OCI-LY7 (cell line): Measurements from ENCODE around the gene EEF1B2. TPM values are rescaled to one million over a fixed set of nuclear protein-coding genes. Genes with fewer than 3 reads are reported as not detected.
A peak's percentile ranks its signal among the peaks of the same experiment; 100 is the strongest.
"Not testable (repeated sequence)": the region's sequence is repeated elsewhere in the genome, so short reads cannot be mapped to it uniquely, and the experiment has no call there.

Experiments used
- BruUV-seq: library from RNA; stranded (reverse); fragments of 400-500 nt; replicated peaks from 2 replicates; lab custom pipeline; 2021; lab: Mats Ljungman, UMichigan
- CTCF ChIA-PET: fragments of 300-600 bp; sonication (Branson Sonifier 250); formaldehyde crosslinking; loops from one replicate; lab custom pipeline; 2022; ENCODE audit warnings: antibody characterized with exemption; ENCODE audit not compliant: unreplicated experiment; lab: Charles Lee
- POLR2A ChIA-PET: fragments of 300-600 bp; sonication (Branson Sonifier 250); formaldehyde crosslinking; loops from one replicate; lab custom pipeline; 2022; ENCODE audit warnings: antibody characterized with exemption; lab: Charles Lee
- DNase-seq: peaks from one replicate; pipeline ENCODE4 v3.0.0-alpha.2; 2015; ENCODE audit warnings: low spot score
- H2AFZ ChIP-seq: fragments of 200-600 bp; sonication (generic), shearing (Covaris generic); 2 replicates; pipeline ENCODE4 v1.6.1; 2014; ENCODE audit warnings: mild to moderate bottlenecking, antibody characterized with exemption, low read length, moderate library complexity
- H3K27ac ChIP-seq: fragments of 200-600 bp; sonication (generic); 2 replicates; pipeline ENCODE4 v1.5.1; 2014; ENCODE audit warnings: mixed run types, low read depth, mild to moderate bottlenecking, moderate library complexity, low read length, inconsistent platforms; ENCODE audit not compliant: poor library complexity, severe bottlenecking
- H3K36me3 ChIP-seq: fragments of 200-600 bp; sonication (generic); 2 replicates; pipeline ENCODE4 v1.6.1; 2014; ENCODE audit warnings: mild to moderate bottlenecking, antibody characterized with exemption, low read length, moderate library complexity, mixed read lengths; ENCODE audit not compliant: insufficient read depth
- H3K4me1 ChIP-seq: fragments of 200-600 bp; sonication (generic); 2 replicates; pipeline ENCODE4 v1.5.1; 2014; ENCODE audit warnings: mild to moderate bottlenecking, low read length; ENCODE audit not compliant: insufficient read depth, poor library complexity, severe bottlenecking
- H3K4me2 ChIP-seq: fragments of 200-600 bp; sonication (generic); 2 replicates; pipeline ENCODE4 v1.6.1; 2014; ENCODE audit warnings: mild to moderate bottlenecking, low read length
- H3K4me3 ChIP-seq: fragments of 200-600 bp; sonication (generic); 2 replicates; pipeline ENCODE4 v1.5.1; 2014; ENCODE audit warnings: mild to moderate bottlenecking, low read depth, low read length; ENCODE audit not compliant: poor library complexity, severe bottlenecking
- H3K79me2 ChIP-seq: fragments of 200-600 bp; sonication (generic); 2 replicates; pipeline ENCODE4 v1.6.1; 2016; ENCODE audit warnings: low read depth, mild to moderate bottlenecking, low read length, moderate library complexity, mixed read lengths; ENCODE audit not compliant: insufficient read depth
- H3K9me2 ChIP-seq: fragments of 200-600 bp; sonication (generic); 2 replicates; pipeline ENCODE4 v1.6.1; 2016; ENCODE audit warnings: mild to moderate bottlenecking, low read length, mixed read lengths; ENCODE audit not compliant: insufficient read depth
- H3K9me3 ChIP-seq: fragments of 200-600 bp; sonication (generic); 2 replicates; pipeline ENCODE4 v1.6.1; 2014; ENCODE audit warnings: mild to moderate bottlenecking, mixed run types, low read length, mixed read lengths
- H4K20me1 ChIP-seq: fragments of 200-600 bp; sonication (generic); 2 replicates; pipeline ENCODE4 v1.6.1; 2014; ENCODE audit warnings: mild to moderate bottlenecking, antibody characterized with exemption, low read length, moderate library complexity, mixed read lengths; ENCODE audit not compliant: insufficient read depth
- EZH2phosphoT487 ChIP-seq: fragments of 200-600 bp; sonication (generic); IDR thresholded peaks from 2 replicates; pipeline ENCODE4 v1.6.1; 2018; ENCODE audit warnings: low read depth, borderline replicate concordance, mild to moderate bottlenecking, mixed run types, antibody characterized with exemption, low read length, moderate library complexity, mixed read lengths
- intact Hi-C: fragments of 100-400 bp; cut with micrococcal nuclease; formaldehyde crosslinking; loops from one replicate; pipeline ENCODE4 v1.10.0; 2022; ENCODE audit not compliant: unreplicated experiment
- total RNA-seq, 2 experiments: library from RNA; depleted of rRNA in 1 of 2; stranded (reverse); fragments of >200 nt in 1 of 2; shearing (Covaris generic) in 1 of 2; gene quantifications; 2 replicates each; pipeline ENCODE4 v1.2.3, GENCODE V29; 2014 to 2022
- TF ChIP-seq, protein P1 (sequence below): fragments of 200-600 bp; sonication (generic); conservative IDR thresholded peaks from 2 replicates; pipeline ENCODE4 v1.5.1; 2014; ENCODE audit warnings: mild to moderate bottlenecking, antibody characterized with exemption, low read length, moderate library complexity, mixed read lengths

The EEF1B2 gene
- total RNA-seq, 2 experiments from 2014 or later, result 1,084 to 1,168 TPM

DNA sequence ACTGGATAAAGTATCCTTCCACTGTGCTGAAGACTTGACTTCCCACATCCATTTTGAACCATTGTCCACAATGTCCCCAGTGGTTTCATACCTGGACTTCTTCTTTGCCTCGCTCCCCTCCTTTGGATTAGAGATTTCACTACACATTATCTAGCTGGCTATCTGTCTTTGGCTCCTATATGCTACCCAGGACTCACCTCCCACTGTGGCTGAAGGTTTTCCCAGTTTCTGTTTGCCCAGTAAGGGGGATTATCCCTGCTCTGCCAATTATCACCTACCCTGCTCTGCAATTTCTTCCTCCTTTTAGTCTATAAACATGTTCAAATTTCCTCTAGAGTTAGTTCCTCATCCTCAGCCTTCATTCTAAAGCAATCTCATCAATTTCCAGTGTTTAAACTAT, 9.5 kb upstream of the EEF1B2 start:
- Histone ChIP-seq H3K9me2 (no peaks in the 10 kb centered on the region), H3K27ac (no peak overlapping the region), H3K4me2 (no peak overlapping the region), H4K20me1 (peaks cover 4% of the 10 kb centered on the region; the same call in 1 of the 2 replicates), H3K36me3 (peaks cover 88% of the 10 kb centered on the region), H3K4me3 (no peak overlapping the region), H2AFZ (no peak overlapping the region), H3K9me3 (no peaks in the 10 kb centered on the region), H3K4me1 (peaks cover 6% of the 10 kb centered on the region), H3K79me2 (peaks cover 35% of the 10 kb centered on the region)
- BruUV-seq, result TSS peak; percentile 10
- ChIA-PET CTCF (no interaction called here), POLR2A (interaction anchor here (0.5 kb wide), 1 partner anchor 14 kb away, joined by 5 read pairs; no protein-coding TSS in a partner anchor)
- no peak for TF ChIP-seq EZH2phosphoT487
- TF ChIP-seq, protein P1, sequence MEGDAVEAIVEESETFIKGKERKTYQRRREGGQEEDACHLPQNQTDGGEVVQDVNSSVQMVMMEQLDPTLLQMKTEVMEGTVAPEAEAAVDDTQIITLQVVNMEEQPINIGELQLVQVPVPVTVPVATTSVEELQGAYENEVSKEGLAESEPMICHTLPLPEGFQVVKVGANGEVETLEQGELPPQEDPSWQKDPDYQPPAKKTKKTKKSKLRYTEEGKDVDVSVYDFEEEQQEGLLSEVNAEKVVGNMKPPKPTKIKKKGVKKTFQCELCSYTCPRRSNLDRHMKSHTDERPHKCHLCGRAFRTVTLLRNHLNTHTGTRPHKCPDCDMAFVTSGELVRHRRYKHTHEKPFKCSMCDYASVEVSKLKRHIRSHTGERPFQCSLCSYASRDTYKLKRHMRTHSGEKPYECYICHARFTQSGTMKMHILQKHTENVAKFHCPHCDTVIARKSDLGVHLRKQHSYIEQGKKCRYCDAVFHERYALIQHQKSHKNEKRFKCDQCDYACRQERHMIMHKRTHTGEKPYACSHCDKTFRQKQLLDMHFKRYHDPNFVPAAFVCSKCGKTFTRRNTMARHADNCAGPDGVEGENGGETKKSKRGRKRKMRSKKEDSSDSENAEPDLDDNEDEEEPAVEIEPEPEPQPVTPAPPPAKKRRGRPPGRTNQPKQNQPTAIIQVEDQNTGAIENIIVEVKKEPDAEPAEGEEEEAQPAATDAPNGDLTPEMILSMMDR, result no peak
- intact Hi-C loops, result loop anchor here (10.0 kb wide), 1 partner anchor 615 kb away; the partner anchor contains the start of genes FASTKD2 and MDH1B
- no peak for DNase-seq

DNA sequence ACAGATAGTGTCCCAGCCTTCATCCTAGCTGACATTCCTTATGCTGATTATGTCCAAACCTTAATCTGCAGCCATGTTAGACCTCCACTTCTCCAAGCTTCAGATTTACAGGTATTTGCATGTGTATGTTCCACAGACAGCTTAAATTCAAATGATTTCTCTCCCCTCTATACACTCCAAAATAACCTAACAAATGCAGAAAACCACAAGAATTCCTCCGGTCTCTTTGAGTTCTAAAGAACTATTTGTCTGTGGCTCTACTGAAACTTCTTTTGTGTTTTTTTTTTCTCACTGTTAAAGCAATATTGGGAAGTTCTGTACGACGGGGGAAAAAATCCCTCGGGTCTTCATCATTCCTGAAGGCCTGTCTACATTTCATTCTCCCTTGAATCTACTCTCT, 9.1 kb upstream of the EEF1B2 start:
- H4K20me1 ChIP-seq, result peaks cover 4% of the 10 kb centered on the region; the same call in 1 of the 2 replicates
- peaks cover 40% of the 10 kb centered on the region for H3K79me2 ChIP-seq
- no peak overlapping the region for H3K27ac ChIP-seq
- ChIA-PET CTCF (no interaction called here), POLR2A (interaction anchor here (0.5 kb wide), 1 partner anchor 14 kb away, joined by 5 read pairs; no protein-coding TSS in a partner anchor)
- H3K4me1 ChIP-seq, result peaks cover 6% of the 10 kb centered on the region
- intact Hi-C loops, result loop anchor here (10.0 kb wide), 1 partner anchor 614 kb away; the partner anchor contains the start of genes FASTKD2 and MDH1B
- H2AFZ ChIP-seq, result no peak overlapping the region
- no peaks in the 10 kb centered on the region for H3K9me3 ChIP-seq
- H3K4me3 ChIP-seq, result no peak overlapping the region
- TF ChIP-seq, protein P1, result no peak
- no peak for TF ChIP-seq EZH2phosphoT487
- no peak overlapping the region for H3K4me2 ChIP-seq
- peaks cover 83% of the 10 kb centered on the region for H3K36me3 ChIP-seq
- DNase-seq, result no peak
- no peaks in the 10 kb centered on the region for H3K9me2 ChIP-seq
- no TSS peak for BruUV-seq

DNA sequence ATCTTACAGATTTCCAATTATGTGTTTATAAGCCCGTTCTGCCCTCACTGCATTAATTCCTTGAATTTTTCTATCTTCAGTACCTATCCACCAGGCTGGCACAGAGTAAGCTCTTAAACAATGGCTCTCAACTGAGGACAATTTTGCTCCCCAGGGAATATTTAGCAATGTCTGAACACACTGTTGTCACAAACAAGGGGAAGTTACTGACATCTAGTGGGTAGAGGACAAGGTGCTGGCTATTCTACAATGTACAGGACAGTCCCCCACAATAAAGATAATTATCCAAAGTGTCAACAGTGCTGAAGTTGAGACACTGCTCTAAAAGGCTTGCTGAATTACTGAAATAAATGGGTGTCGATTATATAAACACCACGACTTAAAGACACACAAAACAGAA, 5.5 kb upstream of the EEF1B2 start:
- no peak overlapping the region for H2AFZ ChIP-seq
- DNase-seq, result peak; percentile 44
- peaks cover 75% of the 10 kb centered on the region for H3K79me2 ChIP-seq
- no TSS peak for BruUV-seq
- no peaks in the 10 kb centered on the region; the same call in 1 of the 2 replicates for H3K9me3 ChIP-seq
- TF ChIP-seq, protein P1, result peak; percentile 62
- TF ChIP-seq EZH2phosphoT487, result no peak
- intact Hi-C loops, result loop anchor here (10.0 kb wide), 1 partner anchor 611 kb away; the partner anchor contains the start of genes FASTKD2 and MDH1B
- POLR2A ChIA-PET, result interaction anchor here (0.6 to 1.3 kb wide), 5 partner anchors 9 to 108 kb away, joined by 3 to 5 read pairs (median 3); no protein-coding TSS in a partner anchor
- H3K4me3 ChIP-seq, result no peak overlapping the region
- peaks cover 68% of the 10 kb centered on the region for H3K36me3 ChIP-seq
- no peak overlapping the region for H3K4me2 ChIP-seq
- H4K20me1 ChIP-seq, result peaks cover 4% of the 10 kb centered on the region; the same call in 1 of the 2 replicates
- CTCF ChIA-PET, result interaction anchor here (0.8 to 1.1 kb wide), 2 partner anchors 8 to 10 kb away, joined by 3 to 4 read pairs; no protein-coding TSS in a partner anchor
- H3K27ac ChIP-seq, result no peak overlapping the region
- H3K4me1 ChIP-seq, result peaks cover 20% of the 10 kb centered on the region
- no peaks in the 10 kb centered on the region for H3K9me2 ChIP-seq

DNA sequence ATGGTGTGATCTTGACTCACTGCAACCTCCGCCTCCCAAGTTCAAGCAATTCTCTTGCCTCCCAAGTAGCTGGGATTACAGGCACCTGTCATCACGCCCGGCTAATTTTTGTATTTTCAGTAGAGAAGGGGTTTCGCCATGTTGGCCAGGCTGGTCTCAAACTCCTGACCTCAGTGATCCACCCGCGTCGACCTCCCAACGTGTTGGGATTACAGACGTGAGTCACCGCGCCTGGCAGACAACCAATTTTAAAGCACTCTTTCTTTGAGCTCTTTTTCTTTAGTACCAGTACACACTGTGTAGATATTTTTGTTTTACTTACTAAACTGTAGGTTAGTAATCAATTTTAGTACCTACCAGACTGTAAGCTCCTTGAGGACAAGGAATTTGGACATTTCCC, 2.7 kb upstream of the EEF1B2 start:
- DNase-seq, H4K20me1 ChIP-seq, H2AFZ ChIP-seq, CTCF ChIA-PET, BruUV-seq, H3K9me2 ChIP-seq, H3K9me3 ChIP-seq, H3K27ac ChIP-seq: not testable (repeated sequence)
- Histone ChIP-seq H3K36me3 (peaks cover 59% of the 10 kb centered on the region), H3K79me2 (peaks cover 96% of the 10 kb centered on the region), H3K4me1 (peaks cover 34% of the 10 kb centered on the region), H3K4me3 (peak overlapping the region; percentile 96), H3K4me2 (peak overlapping the region; percentile 86)
- POLR2A ChIA-PET, result interaction anchor here (0.8 to 1.7 kb wide), 3 partner anchors 11 to 103 kb away, joined by 3 to 4 read pairs (median 3); no protein-coding TSS in a partner anchor
- intact Hi-C loops, result loop anchor here (10.0 kb wide), 1 partner anchor 608 kb away; the partner anchor contains the start of genes FASTKD2 and MDH1B
